Right lobe of liver (tissue), 4 donors: ENCODE measurements around the gene CCDC88B.

Experiments
- POLR2A ChIP-seq: fragments of 450-650 bp; IDR thresholded peaks from one replicate; pipeline ENCODE4 v1.6.1; 2017; ENCODE audit warnings: antibody characterized with exemption, mild to moderate bottlenecking
- TF ChIP-seq, protein P1 (sequence below), 4 donors: fragments of 200-600 bp in 3 of 4; fragments of 450-650 bp in 1 of 4; IDR thresholded peaks; one replicate each; pipeline versions ENCODE4 v1.5.1 to v1.8.0; 2016 to 2022; ENCODE audit warnings: antibody characterized with exemption in 4 of 4, mild to moderate bottlenecking in 2 of 4
- donor health status: DM: no; HTN: no; CAD: no.
- donor health status: DM: no; HTN: no; CAD: no.
- donor health status: DM: no; HTN: yes; CAD: no.

- TF ChIP-seq, protein P1, sequence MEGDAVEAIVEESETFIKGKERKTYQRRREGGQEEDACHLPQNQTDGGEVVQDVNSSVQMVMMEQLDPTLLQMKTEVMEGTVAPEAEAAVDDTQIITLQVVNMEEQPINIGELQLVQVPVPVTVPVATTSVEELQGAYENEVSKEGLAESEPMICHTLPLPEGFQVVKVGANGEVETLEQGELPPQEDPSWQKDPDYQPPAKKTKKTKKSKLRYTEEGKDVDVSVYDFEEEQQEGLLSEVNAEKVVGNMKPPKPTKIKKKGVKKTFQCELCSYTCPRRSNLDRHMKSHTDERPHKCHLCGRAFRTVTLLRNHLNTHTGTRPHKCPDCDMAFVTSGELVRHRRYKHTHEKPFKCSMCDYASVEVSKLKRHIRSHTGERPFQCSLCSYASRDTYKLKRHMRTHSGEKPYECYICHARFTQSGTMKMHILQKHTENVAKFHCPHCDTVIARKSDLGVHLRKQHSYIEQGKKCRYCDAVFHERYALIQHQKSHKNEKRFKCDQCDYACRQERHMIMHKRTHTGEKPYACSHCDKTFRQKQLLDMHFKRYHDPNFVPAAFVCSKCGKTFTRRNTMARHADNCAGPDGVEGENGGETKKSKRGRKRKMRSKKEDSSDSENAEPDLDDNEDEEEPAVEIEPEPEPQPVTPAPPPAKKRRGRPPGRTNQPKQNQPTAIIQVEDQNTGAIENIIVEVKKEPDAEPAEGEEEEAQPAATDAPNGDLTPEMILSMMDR (IDR thresholded peaks at IDR 0.05): no peak
- no peak for TF ChIP-seq POLR2A
These were observed 38.4 kb downstream of the CCDC88B start for GRCh38 chr11:64378335-64378880.
